Natural killer cell (primary cell): Measurements from ENCODE around the gene PARVB. TPM values are rescaled to one million over a fixed set of nuclear protein-coding genes. Genes with fewer than 3 reads are reported as not detected.

Experiments
- ATAC-seq, 3 donors: fragments of 150-1000 bp in 2 of 3; fragments of 200-7000 bp in 1 of 3; cut with Tn5 transposase; 1 replicate in 1 of 3; 2 replicates in 2 of 3; pipeline ENCODE4 v1.10.0; 2021; ENCODE audit warnings: mild to moderate bottlenecking in 2 of 3, moderate library complexity in 2 of 3
- DNase-seq, 2 donors: peaks; one replicate each; pipeline versions ENCODE4 v3.0.0 to v3.0.0-alpha.2; 2013 to 2021; ENCODE audit warnings: mixed read lengths in 1 of 2
- H3K27ac ChIP-seq: one replicate; pipeline ENCODE4 v1.5.1; 2013; ENCODE audit warnings: mild to moderate bottlenecking, low read length
- H3K27me3 ChIP-seq: one replicate; pipeline ENCODE4 v1.6.1; 2013; ENCODE audit warnings: low read length; ENCODE audit not compliant: control insufficient read depth, insufficient read depth
- H3K36me3 ChIP-seq: one replicate; pipeline ENCODE4 v1.6.1; 2013; ENCODE audit warnings: low read length; ENCODE audit not compliant: control insufficient read depth, insufficient read depth
- H3K4me1 ChIP-seq: one replicate; pipeline ENCODE4 v1.6.1; 2013; ENCODE audit warnings: low read length; ENCODE audit not compliant: control insufficient read depth, insufficient read depth
- H3K4me3 ChIP-seq: one replicate; pipeline ENCODE4 v1.5.1; 2013; ENCODE audit warnings: low read length
- H3K9me3 ChIP-seq: one replicate; pipeline ENCODE4 v1.6.1; 2013; ENCODE audit warnings: low read length; ENCODE audit not compliant: control insufficient read depth, insufficient read depth
- H3K27ac Mint-ChIP-seq, 2 donors: one replicate each; pipeline ENCODE4 v1.8.0; 2022; ENCODE audit warnings: mild to moderate bottlenecking in 2 of 2, mixed read lengths in 2 of 2, moderate library complexity in 1 of 2
- H3K27me3 Mint-ChIP-seq, 2 donors: one replicate each; pipeline ENCODE4 v1.8.0; 2022; ENCODE audit warnings: low read depth in 2 of 2, mixed read lengths in 2 of 2
- H3K36me3 Mint-ChIP-seq: one replicate; pipeline ENCODE4 v1.8.0; 2022; ENCODE audit warnings: mixed read lengths
- H3K4me1 Mint-ChIP-seq, 2 donors: one replicate each; pipeline ENCODE4 v1.8.0; 2022; ENCODE audit warnings: mixed read lengths in 2 of 2
- H3K4me3 Mint-ChIP-seq: one replicate; pipeline ENCODE4 v1.8.0; 2022; ENCODE audit warnings: mild to moderate bottlenecking, moderate library complexity, mixed read lengths
- H3K9me3 Mint-ChIP-seq, 2 donors: one replicate each; pipeline ENCODE4 v1.8.0; 2022; ENCODE audit warnings: mixed read lengths in 2 of 2
- WGBS: methylation state at CpG from one replicate; pipeline ENCODE4 v1.1.7; 2013; ENCODE audit warnings: missing lambda C conversion rate; ENCODE audit not compliant: insufficient coverage; 5-methylcytosine and 5-hydroxymethylcytosine counted together
- intact Hi-C: fragments of 100-400 bp; cut with micrococcal nuclease; formaldehyde crosslinking; loops from one replicate; pipeline ENCODE4 v1.14.2; 2022
- total RNA-seq, 4 donors: library from RNA; stranded (reverse); fragments of 120-200 nt in 1 of 4; gene quantifications; one replicate each; pipeline versions ENCODE4 v1.2.3 to v1.2.4, GENCODE V29; 2013 to 2022
- TF ChIP-seq, protein P1 (sequence below): fragments of 200-600 bp; IDR thresholded peaks from one replicate; pipeline ENCODE4 v1.8.0; 2022; ENCODE audit warnings: antibody characterized with exemption

PARVB gene
- total RNA-seq, 3 donors from 2014 or later (not counting 1 experiment from before 2014, with no cell fraction given): 2.9 to 12.5 (median 8.1) TPM

DNA sequence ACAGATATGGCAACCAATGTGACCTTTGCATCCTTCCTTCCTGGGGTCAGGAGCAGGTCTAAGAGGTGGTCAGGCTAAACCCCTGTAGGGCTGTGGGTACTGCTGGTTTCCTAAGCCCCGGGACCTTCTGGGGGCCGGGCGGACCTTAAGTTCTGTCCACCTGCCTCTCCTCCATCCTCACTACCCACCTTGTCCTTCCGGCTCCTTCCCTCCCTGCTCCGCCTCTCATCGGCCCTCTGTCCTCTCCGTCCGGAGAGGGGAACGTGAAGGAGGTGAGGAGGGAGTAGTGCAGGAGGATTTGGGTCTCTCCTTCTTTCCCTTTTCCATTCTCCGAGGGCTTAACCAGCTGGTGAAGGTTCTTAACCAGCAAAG is 28.3 kb upstream of the PARVB start:
- Mint-ChIP-seq H3K36me3 (peaks cover 7% of the 10 kb centered on the region), H3K9me3 (no peaks in the 10 kb centered on the region), H3K4me1 (peaks cover 21 to 29% of the 10 kb centered on the region in 2 donors), H3K27ac (peak overlapping the region; percentile 84 to 92), H3K4me3 (peak overlapping the region; percentile 89), H3K27me3 (no peaks in the 10 kb centered on the region)
- H3K4me1 ChIP-seq: peaks cover 20% of the 10 kb centered on the region
- H3K9me3 ChIP-seq: no peaks in the 10 kb centered on the region
- no peaks in the 10 kb centered on the region for H3K27me3 ChIP-seq
- ATAC-seq (no peak), DNase-seq (no peak)
- peak overlapping the region; percentile 41 for H3K4me3 ChIP-seq
- peaks cover 12% of the 10 kb centered on the region for H3K36me3 ChIP-seq
- 49% methylated on average over 4 of the region's 10 CpGs for WGBS
- TF ChIP-seq, protein P1, sequence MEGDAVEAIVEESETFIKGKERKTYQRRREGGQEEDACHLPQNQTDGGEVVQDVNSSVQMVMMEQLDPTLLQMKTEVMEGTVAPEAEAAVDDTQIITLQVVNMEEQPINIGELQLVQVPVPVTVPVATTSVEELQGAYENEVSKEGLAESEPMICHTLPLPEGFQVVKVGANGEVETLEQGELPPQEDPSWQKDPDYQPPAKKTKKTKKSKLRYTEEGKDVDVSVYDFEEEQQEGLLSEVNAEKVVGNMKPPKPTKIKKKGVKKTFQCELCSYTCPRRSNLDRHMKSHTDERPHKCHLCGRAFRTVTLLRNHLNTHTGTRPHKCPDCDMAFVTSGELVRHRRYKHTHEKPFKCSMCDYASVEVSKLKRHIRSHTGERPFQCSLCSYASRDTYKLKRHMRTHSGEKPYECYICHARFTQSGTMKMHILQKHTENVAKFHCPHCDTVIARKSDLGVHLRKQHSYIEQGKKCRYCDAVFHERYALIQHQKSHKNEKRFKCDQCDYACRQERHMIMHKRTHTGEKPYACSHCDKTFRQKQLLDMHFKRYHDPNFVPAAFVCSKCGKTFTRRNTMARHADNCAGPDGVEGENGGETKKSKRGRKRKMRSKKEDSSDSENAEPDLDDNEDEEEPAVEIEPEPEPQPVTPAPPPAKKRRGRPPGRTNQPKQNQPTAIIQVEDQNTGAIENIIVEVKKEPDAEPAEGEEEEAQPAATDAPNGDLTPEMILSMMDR: no peak
- peak overlapping the region; percentile 64 for H3K27ac ChIP-seq
- intact Hi-C loops: loop anchor here (10.0 kb wide), 1 partner anchor 689 kb away; no protein-coding TSS in a partner anchor

DNA sequence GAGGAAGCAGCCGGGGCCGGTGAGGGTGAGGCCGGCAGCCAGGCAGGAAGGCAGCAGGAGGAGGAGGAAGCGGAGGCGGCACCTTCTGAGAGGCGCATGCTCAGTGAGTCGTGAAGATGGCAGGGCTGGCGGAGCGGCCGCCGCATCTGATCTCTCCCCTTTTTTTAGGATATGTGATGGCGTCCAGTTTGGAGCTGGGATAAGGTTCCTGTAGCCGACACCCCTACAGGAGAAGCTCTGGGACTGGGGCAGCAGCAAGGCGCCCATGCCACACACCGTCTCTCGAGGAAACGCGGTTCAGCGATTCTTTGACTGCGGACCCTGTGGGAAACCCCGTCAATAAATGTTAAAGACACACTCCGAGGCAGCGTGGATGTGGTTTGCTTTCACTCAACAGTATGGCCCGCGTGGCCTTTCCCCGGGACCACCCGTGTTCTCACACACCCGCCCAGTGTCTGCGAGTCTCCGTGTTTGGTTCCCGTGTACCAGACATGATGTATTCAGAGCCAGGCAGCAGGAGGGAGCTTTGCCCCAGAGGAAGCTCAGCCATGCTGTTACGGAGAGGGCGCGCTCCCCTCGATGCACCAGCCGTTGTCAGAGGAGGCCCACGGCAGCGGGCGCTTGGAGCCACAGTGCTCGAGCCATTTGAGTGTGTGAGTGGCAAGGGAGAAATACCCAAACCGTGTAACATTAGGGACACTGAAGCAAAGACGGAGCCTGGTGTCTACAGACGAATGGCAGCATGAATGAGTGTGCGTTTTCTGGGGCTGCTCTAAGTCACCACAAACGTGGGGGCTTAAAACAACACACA is 27.7 kb upstream of the PARVB start:
- peaks cover 21 to 29% of the 10 kb centered on the region in 2 donors for H3K4me1 Mint-ChIP-seq
- WGBS: 48% methylated on average over 45 of the region's 45 CpGs
- peak overlapping the region; percentile 64 for H3K27ac ChIP-seq
- intact Hi-C loops: loop anchor here (10.0 kb wide), 1 partner anchor 688 kb away; no protein-coding TSS in a partner anchor
- DNase-seq (peak; percentile 42 to 80), ATAC-seq (peak; percentile 68 to 82 (median 79))
- H3K27me3 Mint-ChIP-seq: no peaks in the 10 kb centered on the region
- H3K27ac Mint-ChIP-seq: peak overlapping the region; percentile 84 to 92
- peaks cover 7% of the 10 kb centered on the region for H3K36me3 Mint-ChIP-seq
- H3K4me1 ChIP-seq: peaks cover 20% of the 10 kb centered on the region
- H3K4me3 Mint-ChIP-seq: peak overlapping the region; percentile 89
- no peaks in the 10 kb centered on the region for H3K9me3 ChIP-seq
- peak overlapping the region; percentile 41 for H3K4me3 ChIP-seq
- peaks cover 10% of the 10 kb centered on the region for H3K36me3 ChIP-seq
- no peaks in the 10 kb centered on the region for H3K27me3 ChIP-seq
- TF ChIP-seq, protein P1: no peak
- no peaks in the 10 kb centered on the region for H3K9me3 Mint-ChIP-seq

DNA sequence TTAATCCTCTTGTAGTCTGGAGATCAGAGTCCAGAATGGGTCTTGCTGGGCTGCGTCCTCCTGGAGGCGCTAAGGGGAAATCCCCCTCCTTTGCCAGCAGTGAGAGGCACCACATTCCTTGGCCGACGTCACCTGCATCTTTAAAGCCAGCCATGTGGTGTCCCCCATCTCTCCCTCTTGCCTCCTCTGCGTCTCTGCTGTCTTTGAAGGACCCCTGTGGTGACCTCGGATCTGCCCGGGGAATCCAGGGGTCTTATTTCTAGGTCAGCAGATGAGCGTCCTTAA is 27.2 kb upstream of the PARVB start:
- intact Hi-C loops: loop anchor here (10.0 kb wide), 1 partner anchor 688 kb away; no protein-coding TSS in a partner anchor

More for the DNA sequence above, 27.2 kb upstream of the PARVB start:
- Histone ChIP-seq H3K4me1 (peaks cover 20% of the 10 kb centered on the region), H3K9me3 (no peaks in the 10 kb centered on the region), H3K27me3 (no peaks in the 10 kb centered on the region), H3K27ac (peak overlapping the region; percentile 64), H3K36me3 (peaks cover 5% of the 10 kb centered on the region), H3K4me3 (no peak overlapping the region)
- Mint-ChIP-seq H3K4me3 (peak overlapping the region; percentile 89), H3K27ac (peak overlapping the region; percentile 84 to 92), H3K36me3 (peaks cover 7% of the 10 kb centered on the region), H3K27me3 (no peaks in the 10 kb centered on the region), H3K4me1 (peaks cover 21 to 29% of the 10 kb centered on the region in 2 donors), H3K9me3 (no peaks in the 10 kb centered on the region)
- TF ChIP-seq, protein P1: no peak
- ATAC-seq (no peak), DNase-seq (peak in 1 of 2 donors; percentile 22)
- 96% methylated on average over 8 of the region's 8 CpGs for WGBS
